Measurements from ENCODE around the gene LMX1B. TPM values are rescaled to one million over a fixed set of nuclear protein-coding genes. Genes with fewer than 3 reads are reported as not detected.

LMX1B gene
- total and polyA plus RNA-seq, 11 donors = 0.15 to 1.1 (median 0.39) TPM

GRCh38 chr9:126639318-126640000 lies 25.7 kb downstream of the LMX1B start:
- no peaks in the 10 kb centered on the region for H3K36me3 ChIP-seq
- peaks cover 0 to 11% (median 6%) of the 10 kb centered on the region in 12 donors for H3K4me1 ChIP-seq
- intact Hi-C loops (cut with DNase I) = loop anchor here in 1 of 10 donors (10.0 kb wide), 1 partner anchor 45 kb away; no protein-coding TSS in a partner anchor
- no peak overlapping the region for H3K27ac ChIP-seq
- no peaks in the 10 kb centered on the region for H3K9me3 ChIP-seq
- DNase-seq (no peak), ATAC-seq (no peak)
- H3K27me3 ChIP-seq = peaks cover 18 to 79% (median 37%) of the 10 kb centered on the region in 9 donors
- no peak overlapping the region for H3K4me3 ChIP-seq
- TF ChIP-seq POLR2A (IDR thresholded peaks at IDR 0.05) (no peak), CTCF (IDR thresholded peaks at IDR 0.05) (no peak)
- 58 to 69% (median 60%) methylated on average over 12 of the region's 12 CpGs for WGBS, 4 donors

- Histone ChIP-seq H3K36me3 (no peaks in the 10 kb centered on the region), H3K27ac (no peak overlapping the region), H3K4me1 (peaks cover 0 to 11% (median 6%) of the 10 kb centered on the region in 12 donors), H3K9me3 (no peaks in the 10 kb centered on the region), H3K27me3 (peaks cover 18 to 84% (median 39%) of the 10 kb centered on the region in 9 donors), H3K4me3 (no peak overlapping the region)
- TF ChIP-seq POLR2A (IDR thresholded peaks at IDR 0.05) (no peak), CTCF (IDR thresholded peaks at IDR 0.05) (no peak)
- WGBS, 4 donors = 71 to 89% (median 80%) methylated on average over 6 to 8 of the region's 8 CpGs
- ATAC-seq (no peak), DNase-seq (no peak)
- intact Hi-C loops (cut with DNase I) = no loop called here
These were observed 27.6 kb downstream of the LMX1B start for GRCh38 chr9:126641118-126641851.

- WGBS, 4 donors = 61 to 76% (median 67%) methylated on average over 13 of the region's 13 CpGs
- Histone ChIP-seq H3K27me3 (peaks cover 18 to 87% (median 39%) of the 10 kb centered on the region in 9 donors), H3K4me1 (peaks cover 0 to 11% (median 6%) of the 10 kb centered on the region in 12 donors), H3K27ac (no peak overlapping the region), H3K9me3 (no peaks in the 10 kb centered on the region), H3K36me3 (no peaks in the 10 kb centered on the region), H3K4me3 (no peak overlapping the region)
- no peak for ATAC-seq
- no peak for TF ChIP-seq POLR2A (IDR thresholded peaks at IDR 0.05)
- TF ChIP-seq CTCF (IDR thresholded peaks at IDR 0.05) = no peak
- intact Hi-C loops (cut with DNase I) = no loop called here
- no peak for DNase-seq
These were observed 28.4 kb downstream of the LMX1B start for GRCh38 chr9:126642010-126642744.

GRCh38 chr9:126642839-126643238 lies 29.1 kb downstream of the LMX1B start:
- H3K27me3 ChIP-seq = peaks cover 15 to 82% (median 34%) of the 10 kb centered on the region in 9 donors
- 29 to 53% (median 36%) methylated on average over 6 of the region's 6 CpGs for WGBS, 4 donors

More at GRCh38 chr9:126642839-126643238, 29.1 kb downstream of the LMX1B start:
- no peak for DNase-seq
- intact Hi-C loops (cut with DNase I) = no loop called here
- no peak for ATAC-seq
- H3K36me3 ChIP-seq = no peaks in the 10 kb centered on the region
- H3K4me1 ChIP-seq = peaks cover 0 to 11% (median 6%) of the 10 kb centered on the region in 12 donors
- no peak for TF ChIP-seq CTCF (IDR thresholded peaks at IDR 0.05)
- no peak for TF ChIP-seq POLR2A (IDR thresholded peaks at IDR 0.05)
- H3K4me3 ChIP-seq = no peak overlapping the region
- H3K27ac ChIP-seq = no peak overlapping the region
- no peaks in the 10 kb centered on the region for H3K9me3 ChIP-seq
